OCI-LY1 (cell line): ENCODE results near the gene USP22.

ENCODE experiments used
- H2AFZ ChIP-seq: fragments of 200-600 bp; sonication (generic), shearing (Covaris generic); 2 replicates; pipeline ENCODE4 v1.6.0; 2014; ENCODE audit warnings: antibody characterized with exemption, mild to moderate bottlenecking, low read length
- H3F3A ChIP-seq: fragments of 200-600 bp; sonication (generic), shearing (Covaris generic); 2 replicates; pipeline ENCODE4 v1.6.0; 2014; ENCODE audit warnings: mild to moderate bottlenecking, antibody characterized with exemption, low read length, moderate library complexity; ENCODE audit not compliant: insufficient read depth
- H3K27ac ChIP-seq: fragments of 200-600 bp; sonication (generic); 2 replicates; pipeline ENCODE4 v1.5.1; 2014; ENCODE audit warnings: low read length, mixed run types, mild to moderate bottlenecking, low read depth; ENCODE audit not compliant: poor library complexity, severe bottlenecking
- H3K27me3 ChIP-seq: fragments of 200-600 bp; sonication (generic); 2 replicates; pipeline ENCODE4 v1.6.0; 2014; ENCODE audit warnings: antibody characterized with exemption, mild to moderate bottlenecking, low read length, moderate library complexity; ENCODE audit not compliant: insufficient read depth
- H3K36me3 ChIP-seq: fragments of 200-600 bp; sonication (generic); 2 replicates; pipeline ENCODE4 v1.6.1; 2014; ENCODE audit warnings: mild to moderate bottlenecking, antibody characterized with exemption, low read length, moderate library complexity, mixed read lengths; ENCODE audit not compliant: insufficient read depth
- H3K4me1 ChIP-seq: fragments of 200-600 bp; sonication (generic); 2 replicates; pipeline ENCODE4 v1.5.1; 2014; ENCODE audit warnings: mild to moderate bottlenecking, low read length, moderate library complexity; ENCODE audit not compliant: insufficient read depth, severe bottlenecking
- H3K4me2 ChIP-seq: fragments of 200-600 bp; sonication (generic), shearing (Covaris generic); 2 replicates; pipeline ENCODE4 v1.6.1; 2014; ENCODE audit warnings: low read length
- H3K4me3 ChIP-seq: fragments of 200-600 bp; sonication (generic); 2 replicates; pipeline ENCODE4 v1.5.1; 2014; ENCODE audit warnings: low read length, low read depth, mild to moderate bottlenecking, mixed read lengths; ENCODE audit not compliant: poor library complexity, severe bottlenecking
- H3K79me2 ChIP-seq: fragments of 200-600 bp; shearing (Covaris generic); 2 replicates; pipeline ENCODE4 v1.6.1; 2016; ENCODE audit warnings: mixed run types, low read length, mixed read lengths; ENCODE audit not compliant: insufficient read depth
- H3K9ac ChIP-seq: fragments of 200-600 bp; sonication (generic), shearing (Covaris generic); 2 replicates; pipeline ENCODE4 v1.6.1; 2014; ENCODE audit warnings: mild to moderate bottlenecking, low read length, mixed read lengths
- H3K9me2 ChIP-seq: fragments of 200-600 bp; sonication (generic), shearing (Covaris generic); 2 replicates; pipeline ENCODE4 v1.6.1; 2014; ENCODE audit warnings: low read depth, mild to moderate bottlenecking, low read length, mixed read lengths
- H3K9me3 ChIP-seq: fragments of 200-600 bp; shearing (Covaris generic); 2 replicates; pipeline ENCODE4 v1.6.1; 2014; ENCODE audit warnings: low read length, mixed read lengths
- H4K20me1 ChIP-seq: fragments of 200-600 bp; sonication (generic), shearing (Covaris generic); 2 replicates; pipeline ENCODE4 v1.6.0; 2016; ENCODE audit warnings: mild to moderate bottlenecking, low read length; ENCODE audit not compliant: insufficient read depth
- EZH2 ChIP-seq: fragments of 200-600 bp; sonication (generic), shearing (Covaris generic); IDR thresholded peaks from 2 replicates; pipeline ENCODE4 v1.8.0; 2017; ENCODE audit warnings: borderline replicate concordance, mixed run types, mild to moderate bottlenecking, antibody characterized with exemption, low read length, moderate library complexity, mixed read lengths
- TF ChIP-seq, protein P1 (sequence below): fragments of 200-600 bp; sonication (generic), shearing (Covaris generic); IDR thresholded peaks from 2 replicates; pipeline ENCODE4 v1.5.1; 2017; ENCODE audit warnings: mild to moderate bottlenecking, antibody characterized with exemption, low read length, moderate library complexity, mixed read lengths

USP22 gene

GRCh38 chr17:21079196-21079595 is 36.4 kb upstream of the USP22 start:
- no peaks in the 10 kb centered on the region for H3F3A ChIP-seq
- no peaks in the 10 kb centered on the region for H4K20me1 ChIP-seq
- TF ChIP-seq, protein P1, sequence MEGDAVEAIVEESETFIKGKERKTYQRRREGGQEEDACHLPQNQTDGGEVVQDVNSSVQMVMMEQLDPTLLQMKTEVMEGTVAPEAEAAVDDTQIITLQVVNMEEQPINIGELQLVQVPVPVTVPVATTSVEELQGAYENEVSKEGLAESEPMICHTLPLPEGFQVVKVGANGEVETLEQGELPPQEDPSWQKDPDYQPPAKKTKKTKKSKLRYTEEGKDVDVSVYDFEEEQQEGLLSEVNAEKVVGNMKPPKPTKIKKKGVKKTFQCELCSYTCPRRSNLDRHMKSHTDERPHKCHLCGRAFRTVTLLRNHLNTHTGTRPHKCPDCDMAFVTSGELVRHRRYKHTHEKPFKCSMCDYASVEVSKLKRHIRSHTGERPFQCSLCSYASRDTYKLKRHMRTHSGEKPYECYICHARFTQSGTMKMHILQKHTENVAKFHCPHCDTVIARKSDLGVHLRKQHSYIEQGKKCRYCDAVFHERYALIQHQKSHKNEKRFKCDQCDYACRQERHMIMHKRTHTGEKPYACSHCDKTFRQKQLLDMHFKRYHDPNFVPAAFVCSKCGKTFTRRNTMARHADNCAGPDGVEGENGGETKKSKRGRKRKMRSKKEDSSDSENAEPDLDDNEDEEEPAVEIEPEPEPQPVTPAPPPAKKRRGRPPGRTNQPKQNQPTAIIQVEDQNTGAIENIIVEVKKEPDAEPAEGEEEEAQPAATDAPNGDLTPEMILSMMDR = no peak
- no peak for TF ChIP-seq EZH2
- H3K27ac ChIP-seq = no peak overlapping the region
- H3K36me3 ChIP-seq = no peaks in the 10 kb centered on the region; the same call in 1 of the 2 replicates
- peaks cover 14% of the 10 kb centered on the region; the same call in 1 of the 2 replicates for H3K27me3 ChIP-seq
- no peaks in the 10 kb centered on the region for H3K4me1 ChIP-seq
- H3K79me2 ChIP-seq = no peaks in the 10 kb centered on the region
- peaks cover 7% of the 10 kb centered on the region; the same call in 1 of the 2 replicates for H3K9me3 ChIP-seq
- no peak overlapping the region for H3K9ac ChIP-seq
- no peak overlapping the region for H3K4me3 ChIP-seq
- H3K4me2 ChIP-seq = no peak overlapping the region
- H3K9me2 ChIP-seq = no peaks in the 10 kb centered on the region
- no peak overlapping the region for H2AFZ ChIP-seq

DNA sequence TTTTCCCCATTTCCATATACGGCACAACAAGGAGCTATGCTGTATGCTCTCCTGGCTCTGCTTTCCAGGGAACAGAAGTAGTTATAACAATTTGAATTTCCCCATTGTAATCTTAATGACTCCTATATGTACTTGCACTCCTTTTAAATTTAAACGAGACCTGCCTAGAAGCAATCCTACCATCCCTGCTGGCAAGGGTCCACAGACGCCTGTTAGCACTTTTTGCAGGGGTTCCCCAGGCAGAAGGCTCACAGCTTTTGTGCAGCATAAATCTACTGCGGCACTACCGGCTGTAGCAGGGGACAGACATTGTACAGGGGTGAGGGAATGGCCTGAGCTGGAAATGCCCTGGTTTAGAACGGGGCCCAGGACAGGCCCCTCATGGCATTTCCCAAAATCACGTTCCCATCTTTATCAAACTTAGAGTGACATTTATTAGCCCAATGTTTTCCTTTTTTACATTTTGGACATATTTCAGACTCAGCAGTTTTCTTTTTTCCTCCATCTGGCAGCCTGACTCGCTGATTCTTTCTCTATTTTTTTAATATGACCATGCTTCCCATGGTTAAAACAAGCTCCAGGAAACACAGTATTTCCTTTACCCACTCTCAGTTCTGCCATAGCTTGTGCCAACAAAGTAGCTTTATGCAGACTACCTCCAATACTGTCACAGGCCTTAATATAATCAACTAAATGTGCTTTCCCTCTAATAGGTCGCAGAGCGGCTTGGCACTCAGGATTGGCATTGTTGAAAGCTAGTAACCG is 35.4 kb upstream of the USP22 start:
- Histone ChIP-seq H3K9me2 (no peaks in the 10 kb centered on the region), H3K36me3 (no peaks in the 10 kb centered on the region; the same call in 1 of the 2 replicates), H4K20me1 (no peaks in the 10 kb centered on the region), H3K4me2 (no peak overlapping the region), H3K27ac (no peak overlapping the region), H3F3A (no peaks in the 10 kb centered on the region), H3K79me2 (no peaks in the 10 kb centered on the region), H3K9me3 (peaks cover 7% of the 10 kb centered on the region; the same call in 1 of the 2 replicates), H3K27me3 (peaks cover 14% of the 10 kb centered on the region; the same call in 1 of the 2 replicates), H3K4me3 (no peak overlapping the region), H3K9ac (no peak overlapping the region), H2AFZ (no peak overlapping the region), H3K4me1 (no peaks in the 10 kb centered on the region)
- no peak for TF ChIP-seq EZH2
- TF ChIP-seq, protein P1 = no peak

- Histone ChIP-seq H3K27ac (no peak overlapping the region), H4K20me1 (no peaks in the 10 kb centered on the region), H3K4me1 (no peaks in the 10 kb centered on the region), H3K79me2 (no peaks in the 10 kb centered on the region), H3K9ac (no peak overlapping the region), H3K4me3 (no peak overlapping the region), H3F3A (no peaks in the 10 kb centered on the region), H3K27me3 (peaks cover 14% of the 10 kb centered on the region; the same call in 1 of the 2 replicates), H2AFZ (no peak overlapping the region), H3K9me3 (peaks cover 7% of the 10 kb centered on the region; the same call in 1 of the 2 replicates), H3K9me2 (no peaks in the 10 kb centered on the region), H3K4me2 (no peak overlapping the region), H3K36me3 (no peaks in the 10 kb centered on the region; the same call in 1 of the 2 replicates)
- TF ChIP-seq, protein P1 = no peak
- TF ChIP-seq EZH2 = no peak
These were observed 34.5 kb upstream of the USP22 start for GRCh38 chr17:21077281-21077680.
